Mesenchymal stem cell (in vitro differentiated cells and primary cell): Measurements from ENCODE around the gene DICER1.

Experiments used
- DNase-seq: peaks from one replicate; pipeline ENCODE4 v3.0.0-alpha.2; 2013
- H2AFZ ChIP-seq: one replicate; pipeline ENCODE4 v1.6.1; 2013; ENCODE audit warnings: low read depth, mild to moderate bottlenecking, control low read depth, inconsistent platforms, low read length, moderate library complexity
- H2AK5ac ChIP-seq: 2 replicates; pipeline ENCODE4 v1.6.1; 2013; ENCODE audit warnings: low read length, moderate library complexity, mild to moderate bottlenecking, inconsistent platforms; ENCODE audit not compliant: severe bottlenecking
- H2BK120ac ChIP-seq: one replicate; pipeline ENCODE4 v1.6.1; 2013; ENCODE audit warnings: low read depth, mild to moderate bottlenecking, inconsistent platforms, low read length, moderate library complexity
- H2BK12ac ChIP-seq, 2 experiments: one replicate each; pipeline ENCODE4 v1.6.1; 2013; ENCODE audit warnings: inconsistent platforms in 2 of 2, low read length in 2 of 2, mild to moderate bottlenecking in 2 of 2, moderate library complexity in 2 of 2, control low read depth in 1 of 2
- H2BK15ac ChIP-seq: one replicate; pipeline ENCODE4 v1.6.1; 2013; ENCODE audit warnings: mild to moderate bottlenecking, low read depth, inconsistent platforms; ENCODE audit not compliant: poor library complexity, severe bottlenecking
- H2BK5ac ChIP-seq: 2 replicates; pipeline ENCODE4 v1.6.1; 2013; ENCODE audit warnings: low read depth, mild to moderate bottlenecking, low read length, control low read depth, inconsistent platforms; ENCODE audit not compliant: poor library complexity, severe bottlenecking
- H3K14ac ChIP-seq, 2 experiments: one replicate each; pipeline ENCODE4 v1.6.1; 2013; ENCODE audit warnings: inconsistent platforms in 2 of 2, low read length in 2 of 2, control low read depth in 1 of 2, mild to moderate bottlenecking in 1 of 2, moderate library complexity in 1 of 2
- H3K18ac ChIP-seq, 2 experiments: one replicate each; pipeline ENCODE4 v1.6.1; 2013; ENCODE audit warnings: inconsistent platforms in 2 of 2, low read length in 2 of 2, control low read depth in 1 of 2, low read depth in 1 of 2, mild to moderate bottlenecking in 1 of 2
- H3K23ac ChIP-seq, 2 experiments: one replicate each; pipeline ENCODE4 v1.6.1; 2013; ENCODE audit warnings: inconsistent platforms in 2 of 2, low read length in 2 of 2, mild to moderate bottlenecking in 2 of 2, moderate library complexity in 2 of 2, control low read depth in 1 of 2
- H3K27ac ChIP-seq: 2 replicates; pipeline ENCODE4 v1.5.1; 2013; ENCODE audit warnings: mild to moderate bottlenecking, moderate library complexity, low read length, control low read depth, inconsistent platforms; ENCODE audit not compliant: poor library complexity, severe bottlenecking
- H3K27me3 ChIP-seq, 2 experiments: 2 replicates each; pipeline versions ENCODE4 v1.6.1 to v1.7.0; 2013; ENCODE audit warnings: low read length in 2 of 2, mild to moderate bottlenecking in 2 of 2, moderate library complexity in 2 of 2, control low read depth in 1 of 2, inconsistent platforms in 1 of 2; ENCODE audit not compliant: control insufficient read depth in 1 of 2, insufficient read depth in 1 of 2
- H3K36me3 ChIP-seq, 2 experiments: 2 replicates each; pipeline versions ENCODE4 v1.6.1 to v1.7.0; 2013; ENCODE audit warnings: low read length in 2 of 2, control low read depth in 1 of 2, inconsistent platforms in 1 of 2, low read depth in 1 of 2, mild to moderate bottlenecking in 1 of 2; ENCODE audit not compliant: insufficient read depth in 2 of 2, control insufficient read depth in 1 of 2
- H3K4ac ChIP-seq, 2 experiments: one replicate each; pipeline ENCODE4 v1.6.1; 2013; ENCODE audit warnings: inconsistent platforms in 2 of 2, low read length in 2 of 2, mild to moderate bottlenecking in 2 of 2, moderate library complexity in 2 of 2, control low read depth in 1 of 2, low read depth in 1 of 2
- H3K4me1 ChIP-seq: 2 replicates; pipeline ENCODE4 v1.6.1; 2013; ENCODE audit warnings: low read depth, low read length, control low read depth; ENCODE audit not compliant: control insufficient read depth, insufficient read depth
- H3K4me2 ChIP-seq: 2 replicates; pipeline ENCODE4 v1.6.1; 2013; ENCODE audit warnings: low read length, mild to moderate bottlenecking, inconsistent platforms; ENCODE audit not compliant: poor library complexity, severe bottlenecking
- H3K4me3 ChIP-seq, 2 experiments: 2 replicates each; pipeline versions ENCODE4 v1.5.1 to v1.7.0; 2013; ENCODE audit warnings: low read length in 2 of 2, mild to moderate bottlenecking in 2 of 2, control low read depth in 1 of 2, low read depth in 1 of 2; ENCODE audit not compliant: insufficient read depth in 1 of 2
- H3K79me1 ChIP-seq: replicated peaks from 2 replicates; pipeline ENCODE4 v1.6.1; 2013; ENCODE audit warnings: mild to moderate bottlenecking, control low read depth, low read length, inconsistent platforms; ENCODE audit not compliant: poor library complexity, severe bottlenecking
- H3K9ac ChIP-seq: 2 replicates; pipeline ENCODE4 v1.7.0; 2013; ENCODE audit warnings: mild to moderate bottlenecking, low read length, moderate library complexity
- H3K9me3 ChIP-seq: 2 replicates; pipeline ENCODE4 v1.7.0; 2013; ENCODE audit warnings: mild to moderate bottlenecking, low read length; ENCODE audit not compliant: control insufficient read depth
- H4K8ac ChIP-seq: one replicate; pipeline ENCODE4 v1.6.1; 2013; ENCODE audit warnings: inconsistent platforms, mild to moderate bottlenecking, low read length, moderate library complexity
- H4K91ac ChIP-seq: one replicate; pipeline ENCODE4 v1.6.1; 2013; ENCODE audit warnings: mild to moderate bottlenecking, low read length, inconsistent platforms
- WGBS: methylation state at CpG from one replicate; pipeline ENCODE4 v1.1.7; 2013; ENCODE audit warnings: mixed read lengths; 5-methylcytosine and 5-hydroxymethylcytosine counted together

The DICER1 gene

GRCh38 chr14:95040708-95041476, 116.4 kb downstream of the DICER1 start:
- Histone ChIP-seq H3K27me3 (peaks cover 10 to 39% of the 10 kb centered on the region in 2 experiments), H2BK15ac (no peak overlapping the region), H3K36me3 (no peaks in the 10 kb centered on the region), H3K4me3 (peak overlapping the region in 1 of 2 experiments; percentile 2), H3K4me2 (no peak overlapping the region), H3K27ac (no peak overlapping the region), H3K9ac (peak overlapping the region; percentile 33), H2BK12ac (no peak overlapping the region), H2BK5ac (no peak overlapping the region), H3K79me1 (no peaks in the 10 kb centered on the region), H4K91ac (no peak overlapping the region), H3K4me1 (peaks cover 4% of the 10 kb centered on the region), H3K18ac (no peak overlapping the region), H3K9me3 (no peaks in the 10 kb centered on the region), H2AFZ (no peak overlapping the region), H3K4ac (no peak overlapping the region), H2AK5ac (no peak overlapping the region), H3K14ac (no peak overlapping the region), H3K23ac (no peak overlapping the region), H2BK120ac (no peak overlapping the region), H4K8ac (no peak overlapping the region)
- DNase-seq, result peak; percentile 38
- WGBS, result 46% methylated on average over 6 of the region's 9 CpGs

DNA sequence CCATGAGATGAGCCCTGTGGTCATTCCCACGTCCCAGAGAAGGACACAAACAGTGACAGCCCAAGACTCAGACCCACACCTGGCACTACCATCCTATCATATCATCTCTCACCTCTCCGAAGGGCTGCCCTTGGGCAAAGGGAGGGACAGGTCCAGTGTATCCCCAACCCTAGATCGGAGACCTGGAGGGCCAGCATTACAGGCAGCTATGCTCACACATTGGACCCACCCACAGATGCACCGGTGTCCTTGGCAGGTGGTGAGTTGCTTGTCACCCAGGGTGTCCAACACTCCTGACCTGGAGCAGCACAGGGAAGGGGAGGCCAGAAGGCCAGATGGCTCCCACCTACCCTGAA, 117.4 kb downstream of the DICER1 start:
- Histone ChIP-seq H2AK5ac (no peak overlapping the region), H2BK12ac (no peak overlapping the region), H3K4me3 (no peak overlapping the region), H4K8ac (no peak overlapping the region), H2BK120ac (no peak overlapping the region), H3K9me3 (no peaks in the 10 kb centered on the region), H2BK5ac (no peak overlapping the region), H2BK15ac (no peak overlapping the region), H3K27me3 (peaks cover 11 to 37% of the 10 kb centered on the region in 2 experiments), H3K4me1 (peaks cover 4% of the 10 kb centered on the region), H3K14ac (no peak overlapping the region), H3K4ac (no peak overlapping the region), H3K27ac (no peak overlapping the region), H4K91ac (no peak overlapping the region), H3K36me3 (no peaks in the 10 kb centered on the region), H3K79me1 (no peaks in the 10 kb centered on the region), H3K4me2 (no peak overlapping the region), H2AFZ (no peak overlapping the region), H3K9ac (no peak overlapping the region), H3K18ac (no peak overlapping the region), H3K23ac (no peak overlapping the region)
- WGBS, result 86% methylated on average over 4 of the region's 4 CpGs
- DNase-seq, result no peak

DNA sequence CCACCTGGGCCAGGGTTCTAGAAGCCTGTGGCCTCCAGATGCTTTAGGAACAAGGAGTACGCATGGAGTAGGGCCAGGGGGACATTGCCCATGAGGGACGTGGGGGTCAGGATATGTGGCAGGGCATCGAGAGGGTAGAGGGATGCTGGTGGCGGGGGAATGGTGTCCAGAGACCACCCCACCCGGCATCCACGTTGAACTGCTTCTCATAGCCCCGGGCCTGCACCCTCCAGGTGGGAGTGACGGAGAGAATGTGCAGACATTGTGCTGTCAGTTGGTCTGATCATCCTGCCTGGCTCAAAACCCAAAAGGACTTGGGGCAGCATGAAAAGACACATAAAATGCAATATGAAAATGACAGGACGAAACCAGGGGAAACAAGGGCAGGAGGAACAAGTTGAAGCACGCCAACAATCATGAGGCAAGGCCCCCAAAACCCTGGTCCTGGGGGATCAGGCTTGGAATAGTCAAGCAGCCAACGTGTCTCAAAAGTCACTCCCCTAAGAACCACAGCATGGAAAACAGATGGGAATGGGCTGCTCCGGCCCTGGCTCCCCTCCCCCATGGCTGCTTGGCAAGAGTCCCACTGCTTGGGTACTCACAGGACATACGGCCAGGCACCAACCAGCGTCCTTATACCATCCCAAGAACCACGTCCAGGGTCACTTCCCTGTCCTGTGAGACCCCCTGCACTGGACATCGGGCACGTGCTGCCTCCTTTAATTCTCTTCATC, 117.9 kb downstream of the DICER1 start:
- H3K23ac ChIP-seq, result no peak overlapping the region
- peaks cover 11 to 31% of the 10 kb centered on the region in 2 experiments for H3K27me3 ChIP-seq
- H4K91ac ChIP-seq, result no peak overlapping the region
- peaks cover 4% of the 10 kb centered on the region for H3K4me1 ChIP-seq
- H2BK5ac ChIP-seq, result no peak overlapping the region
- H3K36me3 ChIP-seq, result no peaks in the 10 kb centered on the region
- H3K27ac ChIP-seq, result no peak overlapping the region
- no peak overlapping the region for H3K4me3 ChIP-seq
- WGBS, result 77% methylated on average over 17 of the region's 17 CpGs
- no peak overlapping the region for H3K9ac ChIP-seq
- H2BK12ac ChIP-seq, result no peak overlapping the region
- H2AFZ ChIP-seq, result no peak overlapping the region
- H3K14ac ChIP-seq, result no peak overlapping the region
- no peak overlapping the region for H4K8ac ChIP-seq
- H3K4ac ChIP-seq, result no peak overlapping the region
- H3K4me2 ChIP-seq, result no peak overlapping the region
- H3K79me1 ChIP-seq, result no peaks in the 10 kb centered on the region
- no peak overlapping the region for H2AK5ac ChIP-seq
- no peaks in the 10 kb centered on the region for H3K9me3 ChIP-seq
- DNase-seq, result no peak
- no peak overlapping the region for H3K18ac ChIP-seq
- no peak overlapping the region for H2BK15ac ChIP-seq
- H2BK120ac ChIP-seq, result no peak overlapping the region

GRCh38 chr14:95038521-95039250, 118.6 kb downstream of the DICER1 start:
- no peak overlapping the region for H3K23ac ChIP-seq
- H4K8ac ChIP-seq, result no peak overlapping the region
- H2BK12ac ChIP-seq, result no peak overlapping the region
- no peak for DNase-seq
- WGBS, result 76% methylated on average over 9 of the region's 9 CpGs
- H4K91ac ChIP-seq, result no peak overlapping the region
- H2AFZ ChIP-seq, result no peak overlapping the region
- peaks cover 14 to 29% of the 10 kb centered on the region in 2 experiments for H3K27me3 ChIP-seq
- no peak overlapping the region for H3K4me2 ChIP-seq
- H3K36me3 ChIP-seq, result no peaks in the 10 kb centered on the region
- H2BK15ac ChIP-seq, result no peak overlapping the region
- H3K9ac ChIP-seq, result no peak overlapping the region
- H3K9me3 ChIP-seq, result no peaks in the 10 kb centered on the region
- H3K4me1 ChIP-seq, result peaks cover 4% of the 10 kb centered on the region
- peak overlapping the region in 1 of 2 experiments; percentile 30 for H3K4me3 ChIP-seq
- H3K79me1 ChIP-seq, result no peaks in the 10 kb centered on the region
- H3K4ac ChIP-seq, result no peak overlapping the region
- H2AK5ac ChIP-seq, result no peak overlapping the region
- H3K14ac ChIP-seq, result no peak overlapping the region
- H3K27ac ChIP-seq, result no peak overlapping the region
- no peak overlapping the region for H2BK5ac ChIP-seq
- no peak overlapping the region for H3K18ac ChIP-seq
- H2BK120ac ChIP-seq, result no peak overlapping the region
